RPMI7951 (cell line): ENCODE results near the gene TTLL5. TPM values are rescaled to one million over a fixed set of nuclear protein-coding genes. Genes with fewer than 3 reads are reported as not detected.

Source experiments
- DNase-seq: peaks from one replicate; pipeline ENCODE4 v3.0.0-alpha.2; 2012; ENCODE audit warnings: low read depth
- total RNA-seq: library from RNA; depleted of rRNA; stranded (reverse); fragments of >200 nt; shearing (Covaris generic); gene quantifications from 2 replicates; pipeline ENCODE4 v1.2.3, GENCODE V29; 2014

TTLL5 gene
- total RNA-seq, 1 experiment from 2014 or later = 16.2 TPM

DNA sequence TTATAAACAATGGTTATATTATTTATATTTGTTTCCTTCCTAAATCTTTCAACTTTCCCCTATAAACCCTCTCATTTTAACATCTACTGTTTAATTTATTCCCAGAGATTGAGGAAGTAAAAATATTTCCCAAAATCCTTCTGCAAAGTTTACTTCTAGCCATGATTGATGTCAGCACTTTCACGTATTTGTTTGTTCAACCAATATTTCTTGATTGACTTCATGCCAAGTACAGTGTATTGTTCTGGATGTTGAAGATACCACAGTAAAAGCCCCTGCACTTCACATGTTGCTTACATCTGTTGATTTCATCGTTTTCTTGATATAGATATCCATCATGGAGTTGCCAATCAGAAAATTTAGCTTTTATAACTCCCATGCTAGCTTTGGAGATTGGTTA lies 81.8 kb downstream of the TTLL5 start:
- no peak for DNase-seq

DNA sequence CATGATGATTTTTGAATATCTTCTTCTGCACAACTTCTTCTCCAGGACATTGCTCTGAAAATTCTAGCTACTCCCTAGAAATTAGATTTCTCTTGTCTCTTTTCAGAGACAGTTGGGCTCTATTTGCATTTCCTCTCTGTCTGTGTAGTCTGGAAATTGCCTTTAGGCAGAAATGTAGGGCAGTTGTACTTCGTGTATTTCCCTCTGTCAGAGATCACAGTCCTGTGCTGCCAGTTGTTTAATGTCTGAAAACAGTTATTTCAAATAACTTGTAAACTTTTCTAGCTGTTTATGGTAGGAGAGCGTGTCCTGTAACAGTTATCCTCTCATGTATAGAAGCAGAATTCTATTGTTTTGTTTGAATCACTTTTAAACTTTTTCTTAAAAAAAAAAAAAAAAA lies 86.9 kb downstream of the TTLL5 start:
- DNase-seq = no peak

DNA sequence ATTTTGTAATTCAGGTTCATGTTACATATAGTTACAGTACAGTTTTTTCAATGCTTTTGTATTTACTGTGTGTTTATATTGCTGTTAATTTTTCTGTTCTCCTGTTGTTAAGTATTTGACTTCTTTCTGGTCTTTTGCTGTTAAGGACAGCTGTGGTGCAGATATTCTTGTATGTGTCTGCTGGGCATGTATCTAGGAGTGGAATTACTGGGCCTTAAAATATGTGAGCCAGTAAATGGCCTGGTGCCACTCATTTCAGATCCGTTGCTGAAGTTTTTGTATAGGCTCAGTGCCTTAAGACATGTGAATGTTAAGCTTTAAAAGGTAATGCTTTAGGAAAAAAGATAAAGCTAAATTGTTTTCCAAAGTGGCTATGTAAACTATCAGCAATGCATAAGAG lies 87.3 kb downstream of the TTLL5 start:
- DNase-seq = no peak

DNA sequence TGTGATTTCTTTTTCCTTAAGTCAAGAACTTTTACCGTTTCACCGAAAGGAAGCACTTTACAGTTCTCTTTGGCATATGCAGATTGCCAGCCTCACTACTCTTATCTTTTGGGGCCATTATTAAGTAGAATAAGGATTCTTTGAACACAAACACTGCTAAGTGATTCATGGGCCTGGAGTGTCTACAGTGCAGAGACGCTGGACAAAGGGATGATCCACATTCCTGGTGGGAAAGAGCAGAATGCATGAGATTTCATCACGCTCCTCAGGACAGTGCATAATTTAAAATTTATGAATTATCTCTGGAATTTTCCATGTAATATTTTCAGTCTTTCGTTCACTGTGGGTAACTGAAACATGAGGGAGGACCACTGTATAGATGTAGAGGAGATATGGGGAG lies 90.2 kb downstream of the TTLL5 start:
- DNase-seq = no peak

DNA sequence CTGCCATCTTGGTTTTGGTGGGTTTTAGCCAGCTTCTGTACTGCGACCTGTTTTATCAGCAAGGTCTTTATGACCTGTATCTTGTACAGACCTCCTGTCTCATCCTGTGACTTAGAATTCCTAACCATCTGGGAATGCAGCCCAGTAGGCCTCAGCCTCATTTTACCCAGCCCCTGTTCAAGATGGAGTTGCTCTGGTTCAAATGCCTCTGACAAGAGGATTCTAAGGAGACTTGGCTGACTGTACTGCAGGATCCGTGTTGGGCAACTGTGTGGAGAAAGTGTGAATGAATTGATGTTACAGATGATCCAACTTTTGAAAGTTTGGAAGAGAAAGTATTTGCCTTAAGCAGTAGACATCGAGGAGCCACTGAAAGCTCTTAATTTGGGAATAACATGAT lies 91.0 kb downstream of the TTLL5 start:
- no peak for DNase-seq

DNA sequence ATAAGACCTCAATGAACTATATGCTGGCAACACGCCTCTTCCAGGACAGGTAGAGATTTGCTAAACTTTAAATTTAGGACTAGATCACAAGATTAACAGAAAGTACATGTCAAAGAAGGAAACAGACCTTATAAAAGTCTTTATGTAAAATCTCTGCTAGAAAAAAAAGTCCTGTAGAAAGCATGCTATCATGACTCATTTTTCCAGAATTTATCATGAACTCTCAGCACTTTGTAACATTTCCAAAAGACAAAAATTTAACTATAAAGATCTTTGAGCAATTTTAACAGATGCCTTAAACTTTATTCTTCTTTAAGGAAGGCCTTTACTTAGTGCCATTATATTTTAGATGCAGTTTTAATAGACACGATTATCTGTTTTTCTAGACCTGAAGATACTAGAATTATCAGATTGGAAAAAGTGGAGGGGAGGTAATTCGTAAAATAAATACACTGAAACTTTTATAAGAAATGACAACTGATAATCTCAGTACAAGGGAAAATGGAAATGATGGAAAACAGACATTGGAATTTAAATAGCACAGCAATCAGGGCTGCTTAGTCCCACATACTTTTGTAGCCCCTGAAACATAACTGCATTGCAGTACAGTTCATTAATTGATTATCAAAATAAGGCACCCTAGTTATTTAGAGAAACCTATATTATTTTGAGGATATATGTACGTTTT lies 92.0 kb downstream of the TTLL5 start:
- no peak for DNase-seq

DNA sequence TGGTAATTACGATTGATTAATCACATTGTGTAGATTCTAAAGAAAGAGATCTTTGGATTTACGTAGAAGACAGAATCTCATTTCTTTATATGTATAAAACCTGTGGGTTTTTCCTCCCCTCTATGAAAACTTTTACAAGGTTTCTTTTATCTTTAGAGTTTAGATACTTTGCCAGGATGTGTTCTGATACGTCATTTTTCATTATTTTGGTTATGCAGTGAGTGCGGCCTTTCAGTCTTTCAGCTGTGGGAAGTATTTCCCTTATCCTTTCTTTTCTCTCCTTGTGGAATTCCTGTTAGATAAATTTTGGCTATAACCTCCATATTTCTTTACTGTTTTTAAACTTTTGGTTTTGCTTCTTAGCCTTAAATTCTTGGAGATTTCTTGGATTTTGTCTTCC lies 92.7 kb downstream of the TTLL5 start:
- DNase-seq = no peak

DNA sequence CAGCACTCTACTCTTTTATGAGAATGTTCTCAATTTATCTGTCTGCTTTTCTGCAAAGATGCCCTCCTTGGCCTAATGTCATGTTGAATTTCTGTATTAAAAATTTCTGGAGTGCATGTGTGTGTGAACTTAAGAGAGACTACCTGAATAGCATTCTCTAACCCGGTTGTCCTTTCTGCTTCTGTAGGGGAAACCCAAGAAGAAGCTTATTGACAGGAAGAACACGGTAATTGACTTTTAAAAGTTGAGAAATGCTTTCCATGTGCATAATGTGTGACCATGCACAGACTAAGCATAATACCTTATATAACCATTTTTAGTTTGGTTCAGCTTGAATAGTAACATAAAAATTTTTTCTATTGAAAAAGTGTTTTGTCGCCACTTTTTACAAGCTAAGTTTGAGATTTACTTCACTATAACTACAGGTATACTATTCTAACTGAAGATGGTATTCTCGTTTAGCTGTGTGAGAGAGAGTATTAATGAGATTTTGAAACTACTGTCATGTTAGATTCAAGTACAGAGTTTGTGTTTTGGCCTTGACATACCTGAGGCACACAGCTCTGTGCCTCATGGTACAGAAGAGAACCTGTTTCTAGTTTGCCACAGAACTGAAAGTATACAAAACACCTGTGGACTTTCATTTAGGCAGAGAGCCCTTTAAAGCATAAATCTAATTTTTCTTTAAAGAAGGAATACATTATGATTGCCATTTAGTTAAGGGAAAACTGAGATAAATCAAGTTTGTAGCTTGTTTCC lies 96.8 kb downstream of the TTLL5 start:
- DNase-seq = no peak

DNA sequence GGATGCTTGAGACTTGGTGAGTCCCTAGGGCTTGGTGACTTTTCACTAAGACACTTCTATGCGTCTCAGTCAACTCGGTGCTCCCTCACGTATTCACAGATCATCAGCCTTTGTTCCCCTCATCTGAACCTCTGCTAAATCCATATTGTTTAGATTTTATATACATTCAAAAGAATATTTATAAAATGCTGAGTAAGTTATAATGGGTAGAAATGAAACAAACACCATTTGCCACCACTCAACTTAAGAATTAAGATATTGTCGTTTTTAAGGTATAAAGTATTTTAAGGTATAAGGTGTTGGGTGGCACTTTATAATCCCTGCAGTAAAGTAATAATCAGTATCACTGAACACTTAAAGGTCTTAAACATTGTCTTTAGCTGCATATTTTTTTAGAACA lies 103.0 kb downstream of the TTLL5 start:
- no peak for DNase-seq

DNA sequence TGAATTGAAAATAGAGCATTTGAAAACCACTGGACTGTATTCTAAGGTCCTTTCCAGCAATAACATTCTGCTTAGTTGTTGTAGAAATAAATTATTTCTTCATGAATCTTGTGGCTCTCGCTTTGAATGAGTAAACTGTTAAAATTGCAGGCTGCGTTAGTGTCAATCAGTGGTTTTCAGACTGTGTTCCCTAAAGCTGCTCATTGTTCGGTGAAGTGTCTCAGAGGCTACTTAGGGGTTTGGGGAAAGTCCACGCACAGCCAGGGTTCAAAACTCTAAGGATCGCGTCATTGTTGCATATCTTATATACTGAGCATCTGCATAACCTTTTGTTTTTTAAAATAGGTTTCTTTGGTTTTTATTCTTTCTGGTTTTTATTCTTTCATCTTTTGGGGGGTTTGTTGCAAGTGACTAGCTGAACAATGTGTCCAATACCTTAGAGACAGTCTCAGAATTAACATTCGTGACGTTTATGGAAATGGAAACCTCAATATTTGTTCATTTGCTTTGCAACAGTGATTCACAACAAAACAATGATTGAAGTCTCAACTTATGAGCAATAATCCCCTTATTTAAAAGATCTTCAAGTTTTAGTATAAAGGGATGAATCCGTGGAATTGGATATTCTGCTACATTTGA lies 108.1 kb downstream of the TTLL5 start:
- DNase-seq = no peak

DNA sequence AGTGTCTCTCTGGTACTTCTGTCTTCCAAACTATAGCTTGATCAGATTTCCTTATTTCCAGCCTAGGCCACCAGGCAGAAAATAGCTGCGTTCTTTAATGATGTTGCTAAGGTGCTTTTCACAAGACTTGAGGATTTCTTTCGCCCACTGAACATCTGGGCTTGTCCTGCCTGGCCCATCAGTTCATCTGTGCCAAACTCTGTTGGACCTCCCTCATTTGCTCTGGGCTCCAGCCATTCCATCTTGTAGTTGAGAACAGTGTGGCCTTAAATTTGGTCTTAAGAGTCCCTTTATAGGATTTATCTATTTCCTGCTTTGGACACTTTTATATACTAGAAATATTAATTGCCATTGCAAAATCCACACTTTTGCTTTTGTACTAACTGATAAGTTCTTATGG lies 109.6 kb downstream of the TTLL5 start:
- no peak for DNase-seq

DNA sequence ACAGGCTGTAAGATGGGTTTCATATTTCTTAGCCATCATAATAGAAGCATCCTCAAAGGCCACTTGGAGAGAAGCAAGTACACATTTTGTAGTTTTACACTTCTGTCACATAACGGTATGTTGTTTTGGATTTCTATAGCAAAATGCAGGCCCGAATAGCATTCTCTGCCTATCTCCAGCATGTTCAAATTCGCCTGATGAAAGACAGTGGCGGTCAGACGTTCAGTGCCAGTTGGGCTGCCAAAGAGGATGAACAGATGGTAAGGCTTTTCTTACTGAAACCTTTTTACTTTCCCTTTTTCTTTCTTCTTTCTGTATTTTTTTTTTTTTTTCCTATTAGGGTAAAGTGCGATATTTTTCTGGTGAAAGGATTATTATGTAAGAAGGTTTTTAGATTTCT lies 110.5 kb downstream of the TTLL5 start:
- no peak for DNase-seq

DNA sequence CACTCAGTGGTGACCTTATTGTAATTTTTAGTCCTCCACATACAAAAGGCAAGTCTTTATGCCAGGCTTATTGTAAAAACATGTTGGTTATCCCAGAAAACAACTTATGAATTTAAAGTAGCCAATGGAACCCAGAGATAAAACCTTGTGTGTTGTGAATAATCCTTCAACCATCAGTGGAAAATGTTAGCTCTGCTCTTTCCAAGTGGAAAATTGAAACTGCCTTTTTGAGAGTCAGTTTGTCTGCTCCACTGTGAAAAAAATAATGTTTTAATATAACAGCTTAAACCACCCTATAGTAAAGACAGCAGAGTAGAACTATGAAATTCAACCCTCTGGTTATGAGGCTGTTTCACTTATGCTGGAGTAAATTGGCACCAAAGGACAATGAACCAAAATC lies 112.0 kb downstream of the TTLL5 start:
- no peak for DNase-seq

DNA sequence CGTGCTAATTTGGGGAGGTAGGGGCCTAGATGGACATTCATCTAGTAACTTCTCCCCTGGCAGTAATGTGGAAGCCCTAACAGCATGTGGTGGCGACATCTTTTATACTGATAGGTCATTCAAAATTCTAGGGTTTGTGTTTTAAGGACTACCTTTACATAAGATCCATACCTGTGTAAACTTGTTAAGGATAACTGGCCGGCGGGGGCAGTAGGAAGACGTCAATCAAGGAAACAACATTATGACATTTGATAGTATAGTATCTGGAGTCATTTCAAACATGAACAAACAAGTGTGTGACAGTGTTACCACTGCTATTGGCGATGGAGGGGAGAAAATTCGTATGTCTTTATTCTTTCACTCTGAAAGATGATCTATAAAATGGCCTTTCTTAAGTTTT lies 120.0 kb downstream of the TTLL5 start:
- no peak for DNase-seq

DNA sequence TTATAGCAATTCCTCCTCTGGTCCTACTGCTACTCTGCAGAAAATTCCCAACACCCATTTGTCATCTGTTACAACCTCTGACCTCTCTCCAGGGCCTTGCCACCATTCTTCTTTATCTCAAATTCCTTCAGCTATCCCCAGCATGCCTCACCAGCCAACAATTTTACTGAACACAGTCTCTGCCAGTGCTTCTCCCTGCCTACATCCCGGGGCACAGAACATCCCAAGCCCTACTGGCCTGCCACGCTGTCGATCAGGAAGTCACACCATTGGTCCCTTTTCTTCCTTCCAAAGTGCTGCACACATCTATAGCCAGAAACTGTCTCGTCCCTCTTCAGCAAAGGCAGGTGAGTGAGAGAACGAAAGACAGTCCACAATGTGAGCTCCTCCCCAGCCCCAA lies 122.1 kb downstream of the TTLL5 start:
- DNase-seq = no peak

DNA sequence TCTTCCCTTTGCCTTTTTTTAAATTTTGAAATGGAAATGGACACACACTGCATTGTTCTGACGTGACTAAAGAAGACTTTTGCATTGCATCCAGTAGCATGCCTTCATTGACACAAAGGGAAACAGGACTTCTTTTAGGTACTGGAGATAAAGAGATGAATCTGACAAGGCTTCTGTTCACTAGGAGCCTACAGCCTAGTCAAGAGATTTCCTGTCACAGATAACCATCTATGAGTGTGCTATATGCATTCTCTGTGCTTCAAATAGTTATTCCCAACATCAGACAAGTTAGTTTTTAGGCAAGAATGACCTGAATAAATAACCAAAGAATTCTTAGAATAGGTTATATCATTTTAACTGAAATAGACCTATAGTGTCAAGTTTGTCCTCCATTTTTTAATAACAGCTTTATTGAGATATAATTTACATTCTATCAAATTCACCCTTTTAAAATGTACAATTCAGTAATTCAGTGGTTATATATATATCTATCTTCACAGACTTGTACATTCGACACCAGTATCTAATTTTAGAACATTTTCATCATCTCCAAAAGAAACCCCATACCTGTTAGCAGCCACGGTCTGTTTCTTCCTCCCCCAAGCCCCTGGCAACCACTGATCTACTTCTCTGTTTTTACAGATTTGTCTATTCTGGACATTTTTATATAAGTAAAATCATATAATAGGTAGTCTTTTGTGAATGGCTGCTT lies 122.7 kb downstream of the TTLL5 start:
- DNase-seq = no peak

DNA sequence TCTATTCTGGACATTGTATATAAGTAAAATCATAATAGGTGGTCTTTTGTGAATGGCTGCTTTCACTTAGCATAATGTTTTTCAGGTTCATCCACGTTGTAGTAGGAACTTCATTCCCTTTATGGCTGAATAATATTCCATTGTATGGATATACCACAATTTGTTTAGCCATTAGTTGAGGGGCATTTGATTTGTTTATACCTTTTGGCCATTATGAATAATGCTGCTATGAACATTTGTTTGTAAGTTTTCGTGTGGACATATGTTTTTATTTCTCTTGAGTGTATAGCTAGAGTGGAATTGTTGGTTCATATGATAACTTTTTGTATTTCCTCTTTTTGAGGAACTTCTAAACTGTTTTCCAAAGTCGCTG lies 123.3 kb downstream of the TTLL5 start:
- no peak for DNase-seq

DNA sequence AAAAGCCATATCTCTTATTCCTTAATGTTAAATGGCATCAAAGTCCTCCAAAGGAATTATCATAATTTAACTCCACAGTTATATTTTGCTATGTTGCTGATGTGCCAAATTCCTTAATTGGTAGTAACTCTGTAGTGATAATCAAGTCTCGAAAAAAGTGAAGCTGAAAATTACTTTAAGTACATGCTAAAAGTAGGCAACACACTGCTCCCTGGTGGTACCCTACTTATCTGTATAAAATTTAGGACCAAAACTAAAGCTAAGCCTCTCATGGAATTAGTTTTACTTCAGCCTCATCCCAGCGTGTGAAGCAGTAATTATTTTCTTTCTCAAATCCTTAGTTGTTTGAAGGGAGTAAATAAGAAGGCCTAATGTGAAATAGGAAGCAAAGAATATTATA lies 132.8 kb downstream of the TTLL5 start:
- no peak for DNase-seq

DNA sequence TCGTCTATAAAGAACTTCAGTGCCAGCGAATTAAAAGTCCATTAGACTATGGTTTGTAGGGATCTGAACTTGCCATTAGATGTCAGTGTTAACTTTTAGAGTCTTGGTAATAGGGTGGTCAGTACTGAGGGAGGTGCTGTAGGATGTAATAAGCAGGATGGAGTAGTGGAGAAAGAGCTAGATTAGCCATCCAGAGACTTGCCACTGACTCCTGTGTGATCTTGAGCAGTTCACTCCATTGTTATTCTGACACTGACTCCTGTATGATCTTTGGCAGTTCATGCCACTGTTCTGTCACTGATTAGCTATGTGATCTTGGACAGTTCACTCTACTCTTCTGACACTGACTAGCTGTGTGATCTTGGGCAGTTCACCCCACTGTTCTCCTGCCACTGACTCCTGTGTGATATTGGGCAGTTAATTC lies 133.6 kb downstream of the TTLL5 start:
- DNase-seq = peak; percentile 41

DNA sequence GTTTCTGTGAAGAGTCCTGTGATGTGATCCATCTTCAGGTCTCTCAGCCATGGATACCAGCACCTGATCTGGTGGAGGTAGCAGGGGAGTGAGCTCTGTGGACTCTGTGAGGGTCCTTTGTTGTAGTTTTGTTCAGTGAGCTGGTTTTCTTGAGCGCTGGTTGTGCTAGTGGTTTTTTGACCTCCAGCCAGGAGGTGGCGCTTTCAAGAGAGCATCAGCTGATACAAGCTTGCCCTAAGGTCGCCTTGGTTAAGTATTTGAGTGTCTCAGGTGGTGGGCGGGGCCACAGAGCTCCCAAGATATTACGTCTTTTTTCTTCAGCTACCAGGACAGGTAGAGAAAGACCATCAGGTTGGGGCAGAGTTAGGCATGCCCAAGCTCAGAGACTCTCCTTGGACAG lies 139.7 kb downstream of the TTLL5 start:
- DNase-seq = no peak

DNA sequence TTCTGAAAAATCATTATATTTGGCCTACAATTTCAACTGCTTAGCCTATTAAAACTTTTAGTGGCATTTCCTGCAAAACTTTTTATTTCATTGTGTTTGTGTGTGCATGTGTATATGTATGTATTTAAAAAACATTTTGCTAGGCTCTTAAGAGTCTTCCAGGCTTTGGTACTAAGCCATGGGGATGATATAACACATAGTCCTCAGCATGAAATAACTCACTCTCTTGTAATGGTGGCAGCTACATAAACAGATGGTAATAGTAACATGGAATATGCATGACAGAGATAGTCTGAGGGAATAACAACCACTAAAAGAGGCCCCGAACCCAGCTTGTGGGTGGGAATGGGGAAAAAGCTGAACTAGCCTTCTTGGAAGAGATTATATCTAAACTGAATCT lies 141.4 kb downstream of the TTLL5 start:
- no peak for DNase-seq

DNA sequence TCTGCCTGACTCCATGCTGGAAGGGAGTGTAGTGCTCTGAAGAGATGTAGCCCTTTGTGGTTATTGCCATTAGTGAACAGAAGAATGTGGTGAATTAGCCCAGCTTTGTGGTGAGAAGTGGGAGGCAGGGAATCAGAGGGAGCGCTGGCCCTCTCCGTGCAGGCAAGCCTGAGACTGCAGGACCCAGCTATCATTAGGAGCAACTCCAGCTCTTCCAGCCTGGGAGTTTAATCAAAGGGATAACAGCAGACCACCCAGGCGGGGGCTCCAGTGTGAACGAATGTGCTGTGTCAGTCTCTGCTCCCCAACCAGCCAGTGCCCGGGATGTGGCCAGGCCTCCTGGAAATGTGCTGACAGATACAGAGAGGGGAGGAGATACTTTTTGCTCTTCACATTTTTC lies 142.7 kb downstream of the TTLL5 start:
- DNase-seq = no peak
